ENCODE results near the gene IGFBP1. TPM values are rescaled to one million over a fixed set of nuclear protein-coding genes. Genes with fewer than 3 reads are reported as not detected.

The IGFBP1 gene
- total RNA-seq, 2 donors from 2014 or later = 0.26 to 0.99 TPM

DNA sequence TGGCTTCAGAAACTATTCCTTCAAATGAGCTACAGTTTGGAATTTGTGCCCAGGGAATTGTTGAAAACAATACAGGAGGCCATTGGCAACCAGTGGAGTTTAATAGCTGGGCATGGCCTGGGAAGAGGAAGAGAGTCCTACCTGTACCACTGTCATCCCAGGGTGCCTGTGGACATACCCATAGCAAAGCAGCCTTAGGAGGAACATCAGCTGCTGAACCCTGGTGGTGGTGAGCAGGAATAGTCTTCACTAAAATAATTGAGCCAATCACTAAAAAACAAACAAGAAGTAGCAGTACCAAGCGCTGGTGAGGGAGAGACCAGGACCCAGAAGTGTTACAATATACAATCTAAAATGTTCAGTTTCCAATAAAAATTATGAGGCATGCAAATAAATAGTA lies 14.5 kb downstream of the IGFBP1 start:
- no peaks in the 10 kb centered on the region for H3K9me3 ChIP-seq
- 86 to 100% methylated on average over 1 of the region's 1 CpG for WGBS, 2 donors
- no peak overlapping the region for H3K27ac ChIP-seq
- ATAC-seq (no peak), DNase-seq (no peak)
- TF ChIP-seq, protein P1, sequence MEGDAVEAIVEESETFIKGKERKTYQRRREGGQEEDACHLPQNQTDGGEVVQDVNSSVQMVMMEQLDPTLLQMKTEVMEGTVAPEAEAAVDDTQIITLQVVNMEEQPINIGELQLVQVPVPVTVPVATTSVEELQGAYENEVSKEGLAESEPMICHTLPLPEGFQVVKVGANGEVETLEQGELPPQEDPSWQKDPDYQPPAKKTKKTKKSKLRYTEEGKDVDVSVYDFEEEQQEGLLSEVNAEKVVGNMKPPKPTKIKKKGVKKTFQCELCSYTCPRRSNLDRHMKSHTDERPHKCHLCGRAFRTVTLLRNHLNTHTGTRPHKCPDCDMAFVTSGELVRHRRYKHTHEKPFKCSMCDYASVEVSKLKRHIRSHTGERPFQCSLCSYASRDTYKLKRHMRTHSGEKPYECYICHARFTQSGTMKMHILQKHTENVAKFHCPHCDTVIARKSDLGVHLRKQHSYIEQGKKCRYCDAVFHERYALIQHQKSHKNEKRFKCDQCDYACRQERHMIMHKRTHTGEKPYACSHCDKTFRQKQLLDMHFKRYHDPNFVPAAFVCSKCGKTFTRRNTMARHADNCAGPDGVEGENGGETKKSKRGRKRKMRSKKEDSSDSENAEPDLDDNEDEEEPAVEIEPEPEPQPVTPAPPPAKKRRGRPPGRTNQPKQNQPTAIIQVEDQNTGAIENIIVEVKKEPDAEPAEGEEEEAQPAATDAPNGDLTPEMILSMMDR (IDR thresholded peaks at IDR 0.05) = no peak
- TF ChIP-seq POLR2A (IDR thresholded peaks at IDR 0.05) = no peak
- H3K27me3 ChIP-seq = no peaks in the 10 kb centered on the region
- intact Hi-C loops (cut with DNase I) = no loop called here
- H3K36me3 ChIP-seq (replicated peaks in 1 of 2; ENCODE audit: insufficient read depth in 1 of 2, low read depth in 2 of 2) = no peaks in the 10 kb centered on the region
- no peak overlapping the region for H3K4me3 ChIP-seq
- no peaks in the 10 kb centered on the region for H3K4me1 ChIP-seq

DNA sequence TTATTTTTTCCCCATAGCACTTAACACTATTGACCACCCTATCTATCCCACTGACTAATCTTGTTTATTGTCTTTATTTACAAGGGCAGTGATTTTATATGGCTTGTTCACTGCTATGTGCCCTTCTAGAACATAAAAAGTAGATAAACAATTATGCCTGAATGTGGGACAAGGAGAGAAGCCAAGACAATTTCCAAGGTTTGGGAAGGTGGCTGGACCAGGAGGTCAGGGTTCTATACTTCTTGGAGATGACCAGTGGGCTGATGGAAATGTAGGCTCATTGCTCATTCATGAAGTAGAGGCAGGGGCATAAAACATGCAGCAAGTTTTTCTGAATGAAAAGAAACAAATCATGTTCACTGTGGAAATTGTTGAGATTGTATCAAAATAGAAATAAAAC lies 21.3 kb downstream of the IGFBP1 start:
- H3K9me3 ChIP-seq = no peaks in the 10 kb centered on the region
- H3K36me3 ChIP-seq (replicated peaks in 1 of 2; ENCODE audit: insufficient read depth in 1 of 2, low read depth in 2 of 2) = no peaks in the 10 kb centered on the region
- ATAC-seq = no peak

GRCh38 chr7:45910855-45911254 lies 22.6 kb downstream of the IGFBP1 start:
- 78 to 87% methylated on average over 3 of the region's 3 CpGs for WGBS, 2 donors
- H3K36me3 ChIP-seq (replicated peaks in 1 of 2; ENCODE audit: insufficient read depth in 1 of 2, low read depth in 2 of 2) = no peaks in the 10 kb centered on the region
- no peak for ATAC-seq
- DNase-seq = no peak
- TF ChIP-seq POLR2A (IDR thresholded peaks at IDR 0.05) = no peak
- TF ChIP-seq, protein P1 (IDR thresholded peaks at IDR 0.05) = no peak
- intact Hi-C loops (cut with DNase I) = loop anchor here (5.0 kb wide), 1 partner anchor 1266 kb away; no protein-coding TSS in a partner anchor
- H3K4me3 ChIP-seq = no peak overlapping the region
- H3K4me1 ChIP-seq = no peaks in the 10 kb centered on the region
- H3K27ac ChIP-seq = no peak overlapping the region
- no peaks in the 10 kb centered on the region for H3K27me3 ChIP-seq
- no peaks in the 10 kb centered on the region for H3K9me3 ChIP-seq

More for the DNA sequence above, 21.3 kb downstream of the IGFBP1 start:
- no peak for DNase-seq
- Histone ChIP-seq H3K27ac (no peak overlapping the region), H3K4me3 (no peak overlapping the region), H3K4me1 (no peaks in the 10 kb centered on the region), H3K27me3 (no peaks in the 10 kb centered on the region)
- intact Hi-C loops (cut with DNase I) = no loop called here
- no peak for TF ChIP-seq POLR2A (IDR thresholded peaks at IDR 0.05)
- TF ChIP-seq, protein P1 (IDR thresholded peaks at IDR 0.05) = no peak

DNA sequence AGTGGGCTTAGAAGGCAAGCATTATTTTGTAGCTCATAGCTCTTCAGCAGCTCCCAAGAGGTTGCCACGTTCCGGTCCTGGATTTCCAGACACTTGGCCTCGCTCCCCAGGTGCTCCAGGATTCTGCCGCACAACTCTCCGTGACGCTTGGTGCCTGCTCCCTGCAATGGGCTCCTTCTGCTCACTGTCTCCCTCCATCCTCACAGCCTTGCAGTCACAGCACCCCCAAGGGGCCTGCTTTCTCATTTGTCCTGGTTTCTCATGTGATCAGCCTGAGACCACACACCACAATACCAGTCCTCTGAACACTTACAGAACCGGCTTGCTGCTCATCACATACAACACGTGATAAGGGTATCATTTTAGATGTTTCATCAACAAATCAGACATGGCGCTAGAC lies 23.0 kb downstream of the IGFBP1 start:
- Histone ChIP-seq H3K4me1 (no peaks in the 10 kb centered on the region), H3K9me3 (no peaks in the 10 kb centered on the region), H3K27ac (no peak overlapping the region), H3K27me3 (no peaks in the 10 kb centered on the region), H3K36me3 (replicated peaks in 1 of 2; ENCODE audit: insufficient read depth in 1 of 2, low read depth in 2 of 2) (no peaks in the 10 kb centered on the region), H3K4me3 (no peak overlapping the region)
- DNase-seq = no peak
- no peak for ATAC-seq
- WGBS, 2 donors = 78 to 89% methylated on average over 9 of the region's 9 CpGs
- intact Hi-C loops (cut with DNase I) = loop anchor here (5.0 kb wide), 1 partner anchor 1266 kb away; no protein-coding TSS in a partner anchor
- no peak for TF ChIP-seq POLR2A (IDR thresholded peaks at IDR 0.05)
- TF ChIP-seq, protein P1 (IDR thresholded peaks at IDR 0.05) = no peak

- Histone ChIP-seq H3K36me3 (replicated peaks in 1 of 2; ENCODE audit: insufficient read depth in 1 of 2, low read depth in 2 of 2) (no peaks in the 10 kb centered on the region), H3K9me3 (no peaks in the 10 kb centered on the region), H3K27ac (no peak overlapping the region), H3K27me3 (no peaks in the 10 kb centered on the region), H3K4me1 (peaks cover 4% of the 10 kb centered on the region), H3K4me3 (no peak overlapping the region)
- WGBS, 2 donors = 74 to 76% methylated on average over 7 of the region's 7 CpGs
- TF ChIP-seq POLR2A (IDR thresholded peaks at IDR 0.05) = no peak
- TF ChIP-seq, protein P1 (IDR thresholded peaks at IDR 0.05) = no peak
- intact Hi-C loops (cut with DNase I) = loop anchor here (5.0 kb wide), 1 partner anchor 1264 kb away; no protein-coding TSS in a partner anchor
- no peak for ATAC-seq
- no peak for DNase-seq
These were observed 24.7 kb downstream of the IGFBP1 start for GRCh38 chr7:45912972-45913371.
